Cortex of kidney (tissue), 1 donor: Measurements from ENCODE around the gene ZNF749.
"Not testable (repeated sequence)": the region's sequence is repeated elsewhere in the genome, so short reads cannot be mapped to it uniquely, and the experiment has no call there.

Source experiments
- DNase-seq: peaks from one replicate; lab custom pipeline; 2025; lab: John Stamatoyannopoulos, UW

ZNF749 gene

DNA sequence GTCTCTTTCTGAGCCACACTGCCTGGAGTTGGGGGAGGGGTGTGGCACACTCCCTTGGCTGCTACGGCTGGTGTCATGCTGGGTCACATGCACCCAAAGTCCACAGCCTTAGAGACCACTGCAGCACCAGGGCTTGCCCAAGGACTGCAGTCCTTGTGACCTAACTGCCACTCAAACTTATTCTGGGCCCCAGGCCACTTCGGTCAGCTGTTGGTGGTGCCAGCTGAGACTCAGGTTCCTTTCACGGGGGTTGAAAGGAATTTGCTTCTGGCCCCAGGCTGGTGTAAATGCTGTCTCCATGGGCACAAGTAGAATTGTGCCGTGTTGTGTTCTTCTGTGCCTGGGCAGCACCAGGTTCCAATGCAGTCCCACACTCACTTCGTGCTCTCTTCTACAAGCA lies 31.4 kb downstream of the ZNF749 start:
- DNase-seq: no peak

GRCh38 chr19:57473646-57474045 lies 38.5 kb downstream of the ZNF749 start:
- no peak for DNase-seq

DNA sequence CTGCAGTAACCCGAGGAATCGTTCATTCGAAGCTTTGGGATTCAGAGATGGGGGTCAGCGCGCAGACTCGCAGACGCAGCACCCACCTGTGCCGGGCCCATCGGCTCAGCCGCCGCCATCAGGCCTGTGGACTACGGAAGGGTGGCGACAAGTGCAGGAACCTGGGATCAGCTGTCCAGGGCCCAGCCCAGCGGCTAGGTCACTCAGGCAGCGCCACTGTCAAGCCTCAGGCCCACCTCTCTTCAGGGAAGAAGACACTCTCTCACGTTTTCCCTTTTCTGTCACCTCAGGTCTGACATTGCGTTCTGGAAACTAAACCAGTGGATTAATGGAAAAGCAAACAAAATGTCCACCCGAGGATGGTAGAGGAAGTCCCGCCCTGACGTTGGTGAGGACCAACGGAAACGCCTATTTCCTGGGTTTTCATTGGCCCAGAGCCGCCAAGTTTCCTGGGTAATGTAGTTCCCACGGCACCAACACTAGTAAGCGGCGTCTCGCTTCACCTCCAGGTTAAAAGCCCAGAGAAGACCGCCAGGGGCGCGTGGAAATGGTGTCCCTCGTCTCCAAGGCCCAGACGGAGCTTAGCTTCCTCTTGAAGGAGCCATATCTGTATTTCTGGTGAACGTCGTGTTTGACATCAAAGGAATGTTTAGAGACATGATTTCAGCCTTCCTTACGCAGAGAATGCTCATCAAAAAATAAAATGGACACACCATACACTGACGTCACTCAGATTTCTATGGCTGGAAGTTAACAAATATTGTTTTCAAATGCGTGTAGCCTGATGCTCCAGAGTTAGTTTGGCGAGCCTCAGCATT lies 42.3 kb downstream of the ZNF749 start, which contains the start of gene ZNF772:
Gene ZNF772, minus strand, starts transcription at position 376 of the 818 bp plus-strand sequence. Its CDS starts 257 bp downstream, at position 119.
- no peak for DNase-seq

DNA sequence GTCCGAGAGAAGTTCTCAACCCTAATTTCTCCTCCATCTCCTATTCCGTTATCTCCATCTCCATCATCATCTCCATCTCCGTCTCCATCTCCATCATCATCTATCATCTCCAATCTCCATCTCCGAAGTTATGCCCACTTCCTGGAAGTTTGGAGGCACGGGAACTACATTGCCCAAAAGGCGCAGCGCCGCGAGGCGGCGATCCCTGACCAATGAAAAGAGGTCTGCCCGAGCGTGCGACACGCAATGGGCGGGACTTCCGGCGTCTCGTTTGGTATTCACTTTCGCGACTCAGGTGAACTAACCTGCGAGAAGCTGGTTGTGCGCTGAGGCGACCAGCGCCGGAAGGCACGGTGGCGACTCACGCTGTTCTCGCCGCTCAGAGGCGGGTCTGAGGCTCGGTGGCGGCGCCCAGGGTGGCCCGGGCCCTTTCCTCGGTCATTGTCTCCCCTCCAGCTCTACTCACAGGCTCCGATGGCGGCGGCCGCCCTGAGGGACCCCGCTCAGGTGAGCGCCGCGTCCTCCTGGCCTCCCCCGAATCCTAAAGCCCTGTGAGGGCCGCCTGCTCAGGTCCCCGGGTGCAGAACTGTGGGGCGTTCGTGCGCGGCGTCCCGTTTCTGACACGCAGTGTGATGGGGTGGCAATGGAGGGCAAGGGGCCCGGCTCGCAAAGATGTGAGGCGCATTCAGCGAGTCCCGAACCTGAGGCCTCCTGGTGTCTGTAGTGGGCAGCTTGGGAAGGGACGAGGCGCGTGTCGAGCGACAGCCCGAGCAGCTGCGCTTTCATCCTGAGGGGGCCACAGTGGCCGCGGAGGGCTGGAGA lies 52.6 kb downstream of the ZNF749 start, which contains the start of gene ZNF419:
Gene ZNF419, plus strand, starts transcription at position 274 of the 822 bp plus-strand sequence. Its CDS starts 201 bp downstream, at position 475.
- not testable (repeated sequence) for DNase-seq

GRCh38 chr19:57488299-57488644 lies 53.1 kb downstream of the ZNF749 start:
- not testable (repeated sequence) for DNase-seq
